Adipose tissue (tissue), 3 donors: Measurements from ENCODE around the gene ABLIM3. TPM values are rescaled to one million over a fixed set of nuclear protein-coding genes. Genes with fewer than 3 reads are reported as not detected.

ENCODE experiments used
- H3K27ac ChIP-seq: one replicate; pipeline ENCODE4 v1.5.1; 2013; ENCODE audit warnings: low read depth, low read length
- WGBS, 3 donors: extraction: QIAGEN DNeasy Blood & Tissue Kit; methylation state at CpG; one replicate each; pipeline ENCODE4 v1.1.7; 2013; 5-methylcytosine and 5-hydroxymethylcytosine counted together
- polyA plus RNA-seq, 3 donors: library from polyadenylated mRNA; stranded (reverse); fragments of 200-250 nt; gene quantifications; one replicate each; pipeline ENCODE4 v1.2.3, GENCODE V29; 2013
- donor health status: healthy with polysubstance abuse.
- donor health status: Bipolar disorder and iron deficiency.
- donor health status: healthy.

Gene ABLIM3
- polyA plus RNA-seq, 3 donors = 5.4 to 148 (median 37.5) TPM

DNA sequence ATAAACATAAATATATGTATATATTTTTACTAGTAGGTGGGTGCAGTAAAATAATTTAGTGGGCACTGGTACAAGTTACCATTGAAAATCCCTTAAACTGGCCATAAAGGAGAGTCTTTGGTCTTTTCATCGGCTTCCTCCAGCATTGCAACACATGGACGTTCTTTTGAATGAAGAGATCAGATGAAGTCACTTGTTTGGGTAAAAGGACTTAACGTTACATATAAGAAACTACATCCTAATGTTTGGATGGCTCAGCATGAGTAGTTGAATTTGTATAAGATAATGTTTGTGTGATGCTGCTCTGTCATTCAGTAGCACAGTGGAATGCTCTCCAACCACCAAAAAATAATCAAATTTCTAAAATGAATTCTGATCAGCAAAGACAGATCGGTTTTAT lies 161.9 kb downstream of the ABLIM3 start:
- WGBS, 3 donors = 61 to 87% (median 67%) methylated on average over 4 of the region's 4 CpGs

DNA sequence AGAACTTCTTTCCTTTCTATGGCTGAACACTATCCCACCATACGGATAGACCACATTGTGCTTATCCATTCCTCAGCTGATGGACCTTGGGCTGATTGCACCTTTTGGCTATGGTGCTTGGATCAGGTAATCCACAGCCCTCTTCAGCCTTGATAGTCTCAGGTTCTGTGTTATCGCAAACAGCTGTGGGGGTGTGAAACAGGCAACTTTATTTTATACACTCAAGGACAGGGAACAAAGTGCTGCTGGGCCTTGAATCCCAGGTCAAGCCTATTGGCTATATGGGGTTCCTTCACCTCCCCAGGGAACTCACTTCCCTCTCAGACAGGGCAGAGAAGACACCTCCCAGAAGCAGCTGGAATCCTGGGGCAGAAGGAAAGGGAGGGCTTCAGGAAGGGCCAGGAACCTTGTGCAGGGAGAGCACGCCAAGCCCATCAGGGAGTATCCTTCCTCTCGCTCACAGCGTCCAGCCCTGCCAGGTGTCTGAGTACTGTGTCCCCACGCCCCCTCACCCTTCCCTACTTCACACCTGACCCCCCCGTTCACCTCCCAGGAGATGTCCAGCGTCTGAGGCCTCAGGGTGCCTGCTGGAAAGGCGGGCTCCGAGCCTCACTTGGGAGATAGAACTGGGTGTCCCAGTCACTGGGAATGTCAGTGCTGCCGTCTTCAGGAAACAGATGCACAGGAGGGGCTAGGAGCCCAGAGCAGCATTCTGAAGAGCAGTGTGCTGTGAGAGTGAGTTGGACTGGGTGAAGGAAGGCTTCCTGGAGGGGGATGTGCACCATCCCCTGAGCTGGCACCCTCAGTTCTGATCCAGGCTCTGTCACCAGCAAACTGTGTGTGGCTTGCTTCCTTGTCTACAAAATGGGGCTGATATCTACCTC lies 163.1 kb downstream of the ABLIM3 start:
- H3K27ac ChIP-seq = no peak overlapping the region
- WGBS, 3 donors = 61 to 80% (median 66%) methylated on average over 11 of the region's 11 CpGs

More for the DNA sequence above, 161.9 kb downstream of the ABLIM3 start:
- H3K27ac ChIP-seq = no peak overlapping the region

DNA sequence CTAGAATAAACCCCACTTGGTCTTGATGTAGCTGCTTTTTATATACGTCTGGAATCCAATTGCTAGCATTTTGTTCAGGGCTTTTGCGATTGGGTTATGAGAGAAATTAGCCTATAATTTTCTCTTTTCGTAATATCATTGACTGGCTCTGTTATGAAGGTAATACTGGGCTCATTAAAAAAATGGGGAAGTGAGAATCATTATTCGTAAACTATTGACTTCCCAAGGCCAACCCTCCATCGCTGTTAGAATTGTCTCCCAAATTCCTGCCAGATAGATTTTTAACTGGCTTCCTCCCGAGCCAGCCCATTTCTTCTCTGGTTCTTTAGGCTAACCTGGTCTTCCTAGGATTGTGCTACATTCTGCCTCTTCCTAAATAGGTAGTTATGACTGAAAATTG lies 168.1 kb downstream of the ABLIM3 start:
- no peak overlapping the region for H3K27ac ChIP-seq
- 68 to 73% (median 71%) methylated on average over 6 of the region's 6 CpGs for WGBS, 3 donors

Other genes with a start within 250 kb of the ABLIM3 start
- under 1 TPM; 0.11 to 0.33 (median 0.22) TPM for gene SH3TC2, start 78.4 kb upstream of the ABLIM3 start, polyA plus RNA-seq
- 10 to 100 TPM in 2 of 3 donors, 1 to 10 TPM in 1; 4.1 to 21.8 (median 16.8) TPM for gene AFAP1L1, start 130.4 kb downstream of the ABLIM3 start, polyA plus RNA-seq
- 1 to 10 TPM; 2.8 to 6.0 (median 5.2) TPM for gene GRPEL2, start 204.0 kb downstream of the ABLIM3 start, polyA plus RNA-seq
- 1 to 10 TPM; 2.0 to 3.5 (median 2.6) TPM for gene PCYOX1L, start 216.6 kb downstream of the ABLIM3 start, polyA plus RNA-seq
- gene IL17B, start 237.8 kb downstream of the ABLIM3 start, polyA plus RNA-seq = under 1 TPM in 2 of 3 donors, not detected in 1; 0.17 to 0.37 TPM